ENCODE results near the gene FAM25C. TPM values are rescaled to one million over a fixed set of nuclear protein-coding genes. Genes with fewer than 3 reads are reported as not detected.
"Not testable (repeated sequence)": the region's sequence is repeated elsewhere in the genome, so short reads cannot be mapped to it uniquely, and the experiment has no call there.

Gene FAM25C
- total and polyA plus RNA-seq, 2 of the 4 experiments (the other 2 are of a cell fraction), result not detected

DNA sequence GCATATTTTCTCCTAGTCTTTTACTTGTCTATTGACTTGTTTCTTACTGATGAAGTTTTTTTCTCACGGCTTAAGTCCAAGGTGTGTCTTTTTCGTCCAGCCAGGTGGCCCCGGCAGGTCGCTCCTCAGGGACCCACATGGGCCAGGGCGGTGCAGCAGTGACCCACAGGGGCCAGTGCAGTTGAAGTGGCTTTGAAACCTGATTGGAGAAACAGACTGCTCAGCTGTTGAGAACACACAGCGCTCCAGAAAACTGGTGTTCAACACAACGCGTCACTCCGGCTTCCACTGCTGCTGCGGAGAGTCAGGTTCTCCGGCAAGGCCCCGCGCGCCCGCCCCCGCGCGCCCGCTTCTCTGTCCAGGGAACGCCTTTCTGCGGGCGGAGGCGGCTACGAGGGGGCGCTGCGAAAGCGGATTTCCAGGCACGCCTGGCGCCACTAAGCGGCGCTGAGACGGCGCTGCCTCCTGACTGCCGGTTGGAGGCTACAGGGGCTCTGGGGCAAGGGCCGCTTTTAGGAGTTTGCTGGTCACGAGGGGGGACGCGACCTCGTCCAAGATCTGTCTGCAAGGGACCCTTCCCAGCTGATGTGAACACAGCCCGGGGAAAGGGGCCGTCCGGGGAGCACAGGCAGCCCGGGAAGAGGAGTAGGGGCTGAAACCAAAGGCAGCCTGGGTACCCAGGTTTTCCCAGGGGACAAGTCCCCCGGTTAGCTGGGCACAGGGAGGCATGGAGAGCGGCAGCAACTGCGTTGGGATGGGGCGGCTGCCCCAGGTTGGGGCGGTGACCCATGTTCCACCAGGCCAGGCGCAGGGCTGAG lies 13.0 kb downstream of the FAM25C start:
- H3K79me1 ChIP-seq (ENCODE audit: low read depth in 1 of 2, low read length in 2 of 2); H2BK20ac ChIP-seq (ENCODE audit: low read depth, low read length); H3K36me3 ChIP-seq (ENCODE audit: control insufficient read depth, insufficient read depth, low read length); H3K23ac ChIP-seq (ENCODE audit: low read depth, low read length); H2AK9ac ChIP-seq (replicated peaks; ENCODE audit: low read depth, low read length, poor library complexity); CTCF ChIA-PET; H4K20me1 ChIP-seq (ENCODE audit: insufficient read depth, low read length); H3K4me1 ChIP-seq (ENCODE audit: control insufficient read depth, insufficient read depth, low read length); H2AFZ ChIP-seq (replicated peaks; ENCODE audit: low read length, poor library complexity); H3K4me3 ChIP-seq (ENCODE audit: insufficient read depth, low read depth, low read length); H3K27me3 ChIP-seq (ENCODE audit: control insufficient read depth, insufficient read depth, low read length); BruUV-seq (replicated peaks); H2BK15ac ChIP-seq (ENCODE audit: low read depth, low read length); DNase-seq; POLR2A ChIA-PET (ENCODE audit: unreplicated experiment); H3K9me1 ChIP-seq (ENCODE audit: insufficient read depth, low read length); H3K9me3 ChIP-seq (ENCODE audit: control insufficient read depth, insufficient read depth, low read length); dilution Hi-C loops (cut with HindIII; ENCODE audit: low sequenced_read_pairs, unreplicated experiment); in situ Hi-C loops (cut with MboI; ENCODE audit: low sequenced_read_pairs); H3K14ac ChIP-seq (replicated peaks; ENCODE audit: low read depth, low read length); intact Hi-C loops (cut with micrococcal nuclease): not testable (repeated sequence)
- peak overlapping the region; percentile 84 for H2BK120ac ChIP-seq (ENCODE audit: low read depth, low read length)
- ATAC-seq (ENCODE audit: low read depth), result peak; percentile 72
- peak overlapping the region; percentile 69 to 89; a peak in 3 of 4 replicates for H4K8ac ChIP-seq (ENCODE audit: low read depth in 2 of 2, low read length in 2 of 2)
- peak overlapping the region; percentile 66; the same call in 1 of the 2 replicates for H3K18ac ChIP-seq (ENCODE audit: low read depth, low read length)
- 0 out of 2 replicates have a peak, but pooled peaks have one; percentile 29 for TF ChIP-seq POLR2A (IDR thresholded peaks at IDR 0.05; ENCODE audit: low read depth, low read length)
- WGBS, 2 experiments (ENCODE audit: extremely low coverage in 2 of 2, insufficient read length in 1 of 2), result no CpG with 5 or more reads among the region's 49 CpGs
- peak overlapping the region; percentile 8; the same call in 1 of the 2 replicates for H2AK5ac ChIP-seq (ENCODE audit: low read depth, low read length)
- peak overlapping the region; percentile 92 for H4K91ac ChIP-seq (ENCODE audit: insufficient read depth, low read depth, low read length)
- H3K9ac ChIP-seq (ENCODE audit: low read depth, low read length), result peak overlapping the region; percentile 5; the same call in 1 of the 2 replicates
- H3K4ac ChIP-seq (ENCODE audit: low read depth, low read length), result peak overlapping the region; percentile 76
- H3K27ac ChIP-seq (ENCODE audit: insufficient read depth, low read length), result peak overlapping the region; percentile 66
- peak overlapping the region; percentile 38; the same call in 1 of the 2 replicates for H3K56ac ChIP-seq (ENCODE audit: extremely low read depth, insufficient read depth, low read length)
- H3K4me2 ChIP-seq (ENCODE audit: low read depth, low read length), result peak overlapping the region; percentile 17; the same call in 1 of the 2 replicates
- peak overlapping the region; percentile 77 for H2BK5ac ChIP-seq (ENCODE audit: low read depth, low read length, poor library complexity, severe bottlenecking)
- H4K5ac ChIP-seq (ENCODE audit: low read depth, low read length), result 0 out of 2 replicates have a peak overlapping the region, but pooled peaks have one; percentile 56

DNA sequence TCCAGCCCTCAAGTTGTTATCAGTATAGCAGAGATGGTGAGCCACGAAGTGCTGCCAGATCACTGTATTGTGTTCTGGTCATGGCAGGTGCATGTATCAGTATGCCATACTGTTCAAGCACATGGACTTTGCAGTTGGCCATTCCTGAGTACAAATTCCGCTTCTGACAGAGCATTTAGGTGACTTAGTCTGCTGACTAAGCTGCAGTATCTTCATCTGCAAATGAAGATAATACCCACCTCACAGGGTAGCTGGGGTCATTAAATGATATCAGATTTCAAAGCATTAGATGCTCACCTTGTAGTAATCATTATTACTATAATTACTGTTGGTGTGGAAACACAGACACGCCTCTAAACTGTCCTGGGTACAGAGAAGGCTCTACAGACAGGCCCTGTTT lies 24.2 kb downstream of the FAM25C start:
- H2BK120ac ChIP-seq (ENCODE audit: low read depth, low read length); H2BK5ac ChIP-seq (ENCODE audit: low read depth, low read length, poor library complexity, severe bottlenecking); H3K56ac ChIP-seq (ENCODE audit: extremely low read depth, insufficient read depth, low read length); dilution Hi-C loops (cut with HindIII; ENCODE audit: low sequenced_read_pairs, unreplicated experiment); DNase-seq; H2BK20ac ChIP-seq (ENCODE audit: low read depth, low read length); H3K9ac ChIP-seq (ENCODE audit: low read depth, low read length); H4K8ac ChIP-seq (ENCODE audit: low read depth in 2 of 2, low read length in 2 of 2); H3K18ac ChIP-seq (ENCODE audit: low read depth, low read length); POLR2A ChIA-PET (ENCODE audit: unreplicated experiment); H3K4me2 ChIP-seq (ENCODE audit: low read depth, low read length); CTCF ChIA-PET; ATAC-seq (ENCODE audit: low read depth); H3K9me1 ChIP-seq (ENCODE audit: insufficient read depth, low read length); H3K27ac ChIP-seq (ENCODE audit: insufficient read depth, low read length); H3K9me3 ChIP-seq (ENCODE audit: control insufficient read depth, insufficient read depth, low read length); H3K23ac ChIP-seq (ENCODE audit: low read depth, low read length); H2BK15ac ChIP-seq (ENCODE audit: low read depth, low read length); H4K5ac ChIP-seq (ENCODE audit: low read depth, low read length); intact Hi-C loops (cut with micrococcal nuclease); H3K4ac ChIP-seq (ENCODE audit: low read depth, low read length); H3K36me3 ChIP-seq (ENCODE audit: control insufficient read depth, insufficient read depth, low read length); H3K4me1 ChIP-seq (ENCODE audit: control insufficient read depth, insufficient read depth, low read length); H2AK5ac ChIP-seq (ENCODE audit: low read depth, low read length); H3K14ac ChIP-seq (replicated peaks; ENCODE audit: low read depth, low read length); H3K4me3 ChIP-seq (ENCODE audit: insufficient read depth, low read depth, low read length); BruUV-seq (replicated peaks); H3K27me3 ChIP-seq (ENCODE audit: control insufficient read depth, insufficient read depth, low read length); in situ Hi-C loops (cut with MboI; ENCODE audit: low sequenced_read_pairs); H4K20me1 ChIP-seq (ENCODE audit: insufficient read depth, low read length); H2AK9ac ChIP-seq (replicated peaks; ENCODE audit: low read depth, low read length, poor library complexity); H4K91ac ChIP-seq (ENCODE audit: insufficient read depth, low read depth, low read length); H2AFZ ChIP-seq (replicated peaks; ENCODE audit: low read length, poor library complexity); H3K79me1 ChIP-seq (ENCODE audit: low read depth in 1 of 2, low read length in 2 of 2): not testable (repeated sequence)
- no CpG with 5 or more reads among the region's 3 CpGs for WGBS, 2 experiments (ENCODE audit: extremely low coverage in 2 of 2, insufficient read length in 1 of 2)

Measured in IMR-90 (cell line).